RWPE2 (cell line): ENCODE data around the gene OASL.
A peak's percentile ranks its signal among the peaks of the same experiment; 100 is the strongest.

ENCODE experiments used
- ATAC-seq: fragments of 200-7000 bp; cut with Tn5 transposase; 3 replicates; pipeline ENCODE4 v1.9.1; 2021; ENCODE audit warnings: low read depth
- DNase-seq: peaks from one replicate; pipeline ENCODE4 v3.0.0-alpha.2; 2020; ENCODE audit warnings: low spot score
- H3K27ac ChIP-seq: fragments of 450-650 bp; 2 replicates; pipeline ENCODE4 v1.5.1; 2017; ENCODE audit warnings: mild to moderate bottlenecking; ENCODE audit not compliant: poor library complexity, severe bottlenecking
- H3K27me3 ChIP-seq: fragments of 250-450 bp; sonication (Bioruptor Pico); 2 replicates; pipeline ENCODE4 v1.5.1; 2021; ENCODE audit warnings: mild to moderate bottlenecking, moderate library complexity; ENCODE audit not compliant: insufficient read depth, poor library complexity, severe bottlenecking
- H3K36me3 ChIP-seq: fragments of 250-450 bp; sonication (Bioruptor Pico); 2 replicates; pipeline ENCODE4 v1.5.1; 2020; ENCODE audit warnings: low read depth, mild to moderate bottlenecking, moderate library complexity
- H3K4me1 ChIP-seq: fragments of 250-450 bp; sonication (Bioruptor Pico); 2 replicates; pipeline ENCODE4 v1.5.1; 2021; ENCODE audit warnings: mild to moderate bottlenecking, moderate library complexity; ENCODE audit not compliant: insufficient read depth, poor library complexity, severe bottlenecking
- H3K4me3 ChIP-seq: fragments of 250-450 bp; sonication (Bioruptor Pico); 2 replicates; pipeline ENCODE4 v1.5.1; 2021; ENCODE audit warnings: mild to moderate bottlenecking, moderate library complexity; ENCODE audit not compliant: severe bottlenecking
- H3K9me3 ChIP-seq: fragments of 250-450 bp; sonication (Bioruptor Pico); 2 replicates; pipeline ENCODE4 v1.5.1; 2021; ENCODE audit warnings: mild to moderate bottlenecking, moderate library complexity; ENCODE audit not compliant: severe bottlenecking
- TF ChIP-seq, protein P1 (sequence below): fragments of 450-650 bp; IDR thresholded peaks from one replicate; pipeline ENCODE4 v1.5.1; 2017; ENCODE audit warnings: mild to moderate bottlenecking, moderate library complexity; ENCODE audit not compliant: poor library complexity, severe bottlenecking

The OASL gene

DNA sequence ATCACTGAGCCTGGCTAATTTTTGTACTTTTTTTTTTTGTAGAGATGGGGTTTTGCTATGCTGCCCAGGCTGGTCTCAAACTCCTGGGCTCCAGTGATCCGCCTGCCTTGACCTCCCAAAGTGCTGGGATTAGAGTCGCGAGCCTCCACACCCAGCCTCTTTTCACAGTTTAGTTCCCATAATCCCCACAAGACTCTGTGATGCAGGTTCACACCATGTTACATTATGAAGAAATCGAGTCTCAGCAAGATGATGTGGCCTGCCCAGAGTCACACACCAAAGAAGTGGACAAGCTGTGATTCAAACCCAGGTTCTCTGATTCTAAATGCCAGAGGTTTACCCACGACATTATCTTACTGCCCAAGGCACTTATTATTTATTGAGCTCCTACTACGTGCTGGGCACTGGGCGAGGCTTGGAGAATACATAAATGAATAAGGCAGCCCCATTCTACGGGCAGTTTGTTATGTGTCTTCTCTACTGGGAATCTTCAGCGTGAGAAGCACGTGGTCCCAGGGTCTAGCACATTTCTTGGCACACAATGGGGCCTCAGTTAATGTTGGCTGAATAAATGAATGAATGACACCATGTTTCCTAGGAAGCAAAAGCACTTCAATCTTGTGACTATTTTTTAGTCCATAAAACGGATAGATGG is 23.5 kb upstream of the OASL start:
- DNase-seq (no peak), ATAC-seq (no peak)
- H3K4me1 ChIP-seq, result no peaks in the 10 kb centered on the region
- no peak overlapping the region for H3K4me3 ChIP-seq
- no peaks in the 10 kb centered on the region for H3K36me3 ChIP-seq
- H3K27ac ChIP-seq, result no peak overlapping the region
- no peaks in the 10 kb centered on the region for H3K27me3 ChIP-seq
- H3K9me3 ChIP-seq, result no peaks in the 10 kb centered on the region
- TF ChIP-seq, protein P1, sequence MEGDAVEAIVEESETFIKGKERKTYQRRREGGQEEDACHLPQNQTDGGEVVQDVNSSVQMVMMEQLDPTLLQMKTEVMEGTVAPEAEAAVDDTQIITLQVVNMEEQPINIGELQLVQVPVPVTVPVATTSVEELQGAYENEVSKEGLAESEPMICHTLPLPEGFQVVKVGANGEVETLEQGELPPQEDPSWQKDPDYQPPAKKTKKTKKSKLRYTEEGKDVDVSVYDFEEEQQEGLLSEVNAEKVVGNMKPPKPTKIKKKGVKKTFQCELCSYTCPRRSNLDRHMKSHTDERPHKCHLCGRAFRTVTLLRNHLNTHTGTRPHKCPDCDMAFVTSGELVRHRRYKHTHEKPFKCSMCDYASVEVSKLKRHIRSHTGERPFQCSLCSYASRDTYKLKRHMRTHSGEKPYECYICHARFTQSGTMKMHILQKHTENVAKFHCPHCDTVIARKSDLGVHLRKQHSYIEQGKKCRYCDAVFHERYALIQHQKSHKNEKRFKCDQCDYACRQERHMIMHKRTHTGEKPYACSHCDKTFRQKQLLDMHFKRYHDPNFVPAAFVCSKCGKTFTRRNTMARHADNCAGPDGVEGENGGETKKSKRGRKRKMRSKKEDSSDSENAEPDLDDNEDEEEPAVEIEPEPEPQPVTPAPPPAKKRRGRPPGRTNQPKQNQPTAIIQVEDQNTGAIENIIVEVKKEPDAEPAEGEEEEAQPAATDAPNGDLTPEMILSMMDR, result no peak

DNA sequence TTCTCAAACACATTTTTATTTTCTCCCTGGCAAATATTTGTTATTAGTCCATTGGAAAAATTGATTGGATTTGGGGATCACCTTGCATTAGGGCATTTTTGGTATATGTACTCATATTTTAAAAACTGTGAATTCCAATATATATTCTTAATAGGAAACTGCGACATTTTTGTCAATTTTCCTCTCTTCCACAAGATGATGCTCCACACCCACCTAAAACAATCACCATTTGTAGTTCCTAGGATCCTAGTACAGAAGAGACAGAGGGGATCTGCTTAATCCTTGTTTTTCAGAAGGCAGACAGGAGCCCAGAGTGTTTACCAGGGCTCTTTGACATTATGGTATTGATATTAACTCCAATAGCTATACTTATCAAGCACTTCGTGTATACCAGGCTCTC is 22.8 kb upstream of the OASL start:
- H3K36me3 ChIP-seq, result no peaks in the 10 kb centered on the region
- no peaks in the 10 kb centered on the region for H3K4me1 ChIP-seq
- no peak for ATAC-seq
- H3K9me3 ChIP-seq, result no peaks in the 10 kb centered on the region
- no peaks in the 10 kb centered on the region for H3K27me3 ChIP-seq
- TF ChIP-seq, protein P1, result peak; percentile 46
- no peak for DNase-seq
- no peak overlapping the region for H3K4me3 ChIP-seq
- H3K27ac ChIP-seq, result no peak overlapping the region

DNA sequence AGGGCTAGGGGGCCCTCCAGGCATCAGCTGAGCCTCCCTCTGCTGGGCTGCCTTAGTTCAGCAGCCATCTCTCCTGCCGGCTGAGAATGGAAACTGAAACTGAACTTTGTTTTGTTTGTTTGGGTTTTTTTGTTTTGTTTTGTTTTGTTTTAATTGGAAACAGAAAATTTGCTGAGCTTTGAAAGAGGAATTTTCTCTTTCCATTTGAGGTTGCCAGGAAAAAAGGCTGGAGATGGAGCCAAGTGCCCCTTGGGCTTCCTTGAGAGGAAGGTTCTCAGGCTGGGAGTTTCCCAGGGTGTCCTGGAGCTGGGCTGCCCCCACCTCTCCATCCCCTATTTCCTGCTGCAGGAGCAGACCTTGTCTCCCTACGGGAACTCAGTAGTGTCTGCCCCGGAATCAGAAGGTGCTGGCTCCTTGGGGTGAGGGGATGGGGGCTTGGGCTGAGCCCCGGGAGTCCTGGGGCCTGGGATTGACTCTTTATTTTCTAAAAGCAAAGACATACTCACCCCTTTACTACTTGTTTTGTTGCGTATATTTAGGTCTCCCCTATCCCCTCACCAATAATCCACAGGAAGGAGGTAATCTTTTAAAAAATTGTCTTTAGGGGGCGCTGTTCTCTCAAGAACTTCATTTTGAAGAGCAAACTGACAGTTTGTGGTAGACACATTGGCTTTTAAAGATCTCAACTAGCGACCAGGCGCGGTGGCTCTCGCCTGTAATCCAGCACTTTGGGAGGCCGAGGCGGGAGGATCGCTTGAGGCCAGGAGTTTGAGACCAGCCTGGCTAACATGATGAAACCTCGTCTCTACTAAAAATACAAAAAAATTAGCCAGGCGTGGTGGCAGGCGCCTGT is 21.3 kb upstream of the OASL start:
- Histone ChIP-seq H3K9me3 (no peaks in the 10 kb centered on the region), H3K4me1 (no peaks in the 10 kb centered on the region), H3K27ac (no peak overlapping the region), H3K27me3 (no peaks in the 10 kb centered on the region), H3K4me3 (no peak overlapping the region), H3K36me3 (no peaks in the 10 kb centered on the region)
- TF ChIP-seq, protein P1, result peak; percentile 39
- ATAC-seq (peak; percentile 61), DNase-seq (no peak)

DNA sequence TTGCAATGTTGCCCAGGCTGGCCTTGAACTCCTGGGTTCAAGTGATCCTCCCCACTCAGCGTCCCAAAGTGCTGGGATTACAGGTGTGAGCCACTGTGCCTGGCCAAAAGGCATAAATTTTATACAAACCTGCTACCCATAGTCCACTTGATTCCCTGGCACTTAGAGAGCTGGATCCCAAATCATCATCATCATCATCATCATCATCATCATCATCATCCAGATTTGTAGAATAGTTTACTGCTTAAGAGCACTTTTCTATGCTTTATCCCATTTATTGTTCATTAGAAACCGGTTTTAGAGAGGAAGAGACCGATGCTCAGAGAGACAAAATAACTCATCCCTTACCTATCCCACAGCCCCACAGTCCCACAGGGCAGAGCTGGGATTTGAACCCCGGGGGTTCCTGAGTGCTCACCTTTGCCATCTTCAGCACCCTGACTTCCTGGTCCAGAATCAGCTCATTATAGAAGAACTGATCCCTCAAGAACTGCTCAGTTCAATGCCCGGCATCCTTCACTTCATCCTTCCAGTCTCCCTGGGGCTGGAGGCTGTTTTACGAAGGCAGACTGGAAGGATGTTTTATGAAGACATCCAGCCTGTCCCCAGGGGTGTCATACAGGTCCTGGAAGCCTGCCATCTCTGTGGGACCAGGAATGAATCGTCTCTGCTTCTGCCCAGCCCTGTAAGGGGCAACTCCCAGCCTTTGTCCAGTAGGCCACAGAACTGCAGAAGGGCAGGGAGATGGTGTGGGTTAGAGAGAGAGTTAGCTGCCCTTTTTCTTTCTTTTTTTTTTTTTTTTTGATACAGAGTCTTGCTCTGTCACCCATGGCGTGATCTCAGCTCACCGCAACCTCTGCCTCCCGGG is 20.2 kb upstream of the OASL start:
- Histone ChIP-seq H3K4me1 (no peaks in the 10 kb centered on the region), H3K9me3 (no peaks in the 10 kb centered on the region), H3K36me3 (no peaks in the 10 kb centered on the region), H3K27ac (no peak overlapping the region), H3K4me3 (no peak overlapping the region), H3K27me3 (no peaks in the 10 kb centered on the region)
- TF ChIP-seq, protein P1, result no peak
- no peak for DNase-seq
- ATAC-seq, result no peak
